HuH-7.5 (cell line): Measurements from ENCODE around the gene PFDN1.

ENCODE experiments used
- DNase-seq: peaks from one replicate; pipeline ENCODE4 v3.0.0; 2011; ENCODE audit warnings: low spot score

PFDN1 gene

DNA sequence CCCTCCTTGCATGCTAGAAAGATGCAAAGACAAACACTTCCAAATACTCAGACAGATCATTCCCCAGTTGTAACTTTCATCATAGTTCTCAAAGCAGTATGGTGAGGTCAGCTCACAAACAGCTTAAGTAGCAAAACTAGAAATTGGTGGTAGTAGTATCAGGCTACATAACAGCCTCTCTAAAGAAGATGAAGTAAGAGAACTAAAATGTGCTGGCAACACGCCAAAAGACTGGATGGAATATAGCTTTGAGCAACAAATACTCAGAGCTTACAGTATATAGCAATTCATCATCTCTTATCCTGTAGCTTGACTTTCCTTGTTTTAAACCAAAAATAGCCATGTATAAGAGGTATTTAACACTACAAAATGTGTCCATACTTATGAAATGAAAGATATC is 7.5 kb downstream of the PFDN1 start:
- DNase-seq = no peak

- no peak for DNase-seq
These were observed 8.1 kb downstream of the PFDN1 start for GRCh38 chr5:140294753-140295152.

DNA sequence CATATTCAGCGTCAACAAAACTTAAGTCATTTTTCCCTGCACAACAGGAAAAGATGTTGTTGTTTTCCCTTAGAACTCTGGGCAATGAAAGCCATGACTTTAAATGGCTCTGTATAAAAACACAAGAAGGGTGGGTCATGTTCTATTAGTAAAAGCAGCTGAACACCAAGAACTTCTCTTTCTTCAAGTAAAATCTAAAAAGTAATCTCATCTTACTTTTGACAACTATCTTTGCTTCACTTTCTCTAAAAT is 9.1 kb downstream of the PFDN1 start:
- no peak for DNase-seq

DNA sequence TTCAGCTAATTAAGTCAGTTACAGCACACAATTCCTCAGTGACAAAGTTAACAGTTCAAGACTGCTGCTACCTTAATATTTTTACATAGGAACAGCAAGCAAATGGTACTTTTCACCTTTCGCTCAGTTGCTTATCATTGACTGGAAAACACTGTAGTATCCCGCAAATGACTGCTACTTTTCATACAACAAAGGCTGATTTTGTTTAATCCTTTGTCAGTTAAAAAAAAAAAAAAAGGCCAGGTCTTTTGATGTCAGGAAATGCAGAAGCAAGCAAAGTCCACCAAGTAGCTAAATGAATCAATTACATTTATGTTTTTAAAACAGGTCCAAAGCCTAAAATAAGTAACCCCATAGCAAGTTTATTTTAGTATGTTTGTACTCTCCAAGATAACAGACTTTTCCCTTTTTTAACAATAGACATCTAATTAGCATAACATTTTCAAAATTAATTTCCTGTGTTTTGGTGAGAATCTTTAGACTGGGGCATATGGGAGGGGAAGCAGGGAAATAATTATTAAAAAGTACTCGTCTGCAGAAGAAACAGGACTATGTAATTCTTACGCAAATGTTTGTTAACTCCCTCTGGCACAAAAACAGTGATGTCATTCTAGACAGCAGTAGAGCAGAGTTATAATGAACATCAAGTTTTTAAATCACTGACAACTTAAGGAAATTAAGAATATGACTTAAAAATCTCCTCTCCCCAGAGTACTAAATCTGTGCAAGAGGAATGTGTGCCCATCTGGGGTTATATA is 9.6 kb downstream of the PFDN1 start:
- DNase-seq = no peak

- DNase-seq = no peak
These were observed 10.5 kb downstream of the PFDN1 start for GRCh38 chr5:140292212-140293036.

DNA sequence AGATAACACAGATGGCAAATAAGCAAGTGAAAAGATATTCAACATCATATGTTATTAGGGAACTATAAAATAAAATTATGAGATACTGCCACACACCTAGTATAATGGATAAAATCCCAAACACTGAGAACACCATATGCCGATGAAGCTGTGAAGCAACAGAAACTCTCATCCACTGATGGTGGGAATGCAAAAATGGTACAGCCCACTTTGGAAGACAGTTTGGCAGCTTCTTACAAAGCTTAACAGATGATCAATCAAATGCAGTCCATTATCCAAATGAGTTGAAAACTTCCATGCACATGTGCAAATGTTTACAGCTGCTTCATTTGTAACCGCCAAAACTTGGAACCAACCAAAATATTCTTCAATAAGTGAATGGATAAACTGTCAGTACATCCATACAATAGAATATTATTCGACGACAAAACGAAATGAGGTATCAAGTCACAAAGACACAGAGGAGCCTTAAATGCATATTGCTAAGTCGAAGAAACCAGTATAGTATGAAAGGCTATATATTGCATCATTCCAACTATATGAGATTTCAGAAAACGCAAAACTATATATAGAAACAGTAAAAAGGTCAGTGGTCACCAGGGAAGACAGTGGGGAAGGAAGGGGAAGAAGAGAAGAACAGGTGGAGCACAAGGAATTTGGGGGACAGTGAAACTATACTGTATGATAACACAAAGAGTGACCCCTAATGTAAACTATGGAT is 14.9 kb downstream of the PFDN1 start:
- DNase-seq = no peak

- DNase-seq = no peak
These were observed 16.5 kb downstream of the PFDN1 start for GRCh38 chr5:140286424-140286823.

- DNase-seq = no peak
These were observed 18.9 kb downstream of the PFDN1 start for GRCh38 chr5:140284013-140284412.

- no peak for DNase-seq
These were observed 20.6 kb downstream of the PFDN1 start for GRCh38 chr5:140282266-140282665.

- DNase-seq = no peak
These were observed 27.1 kb downstream of the PFDN1 start for GRCh38 chr5:140275837-140276236.

- DNase-seq = no peak
These were observed 29.5 kb downstream of the PFDN1 start for GRCh38 chr5:140273401-140273877.

DNA sequence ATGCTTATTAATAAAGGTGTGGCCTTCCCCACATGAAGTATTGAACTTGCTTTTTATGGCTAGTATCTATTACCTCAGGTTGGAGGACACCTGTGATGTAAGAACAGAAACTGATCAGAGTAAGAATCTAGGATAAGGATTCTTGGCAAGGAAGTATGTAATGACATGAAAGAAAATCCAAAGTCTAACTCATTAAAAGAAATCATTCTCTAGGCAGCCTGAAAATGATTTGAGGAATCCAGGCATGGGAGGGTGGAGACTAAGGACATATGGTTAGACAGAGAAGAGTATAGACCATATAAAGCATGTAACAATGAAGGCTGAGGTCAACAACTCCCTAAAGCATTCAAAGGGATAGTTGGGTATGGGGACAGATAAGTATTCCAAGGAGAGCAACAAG is 32.9 kb downstream of the PFDN1 start:
- no peak for DNase-seq

GRCh38 chr5:140267559-140268018 is 35.3 kb downstream of the PFDN1 start:
- no peak for DNase-seq

GRCh38 chr5:140267201-140267540 is 35.7 kb downstream of the PFDN1 start:
- no peak for DNase-seq

- no peak for DNase-seq
These were observed 36.3 kb downstream of the PFDN1 start for GRCh38 chr5:140266471-140267200.

DNA sequence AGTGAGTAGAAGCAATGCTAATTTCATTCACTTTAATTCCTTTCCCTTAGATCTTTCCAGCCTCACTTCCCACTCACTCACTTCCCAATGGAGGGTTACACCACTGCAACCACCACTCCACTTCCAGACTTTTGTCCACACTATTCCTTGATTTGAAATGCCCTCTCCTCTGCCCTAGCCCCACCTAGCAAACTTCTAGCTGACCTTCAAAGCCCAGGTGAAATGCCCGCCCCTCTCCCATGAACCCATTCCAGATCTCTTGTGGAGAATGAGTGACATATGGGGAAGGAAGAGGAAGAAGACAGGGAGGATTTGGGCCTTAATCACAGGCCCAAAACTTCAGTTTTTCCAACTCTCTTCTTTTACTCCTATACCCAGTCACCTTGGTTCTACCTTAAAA is 37.1 kb downstream of the PFDN1 start:
- DNase-seq = no peak

GRCh38 chr5:140262839-140263238 is 40.1 kb downstream of the PFDN1 start:
- no peak for DNase-seq

- no peak for DNase-seq
These were observed 40.7 kb downstream of the PFDN1 start for GRCh38 chr5:140262221-140262620.

DNA sequence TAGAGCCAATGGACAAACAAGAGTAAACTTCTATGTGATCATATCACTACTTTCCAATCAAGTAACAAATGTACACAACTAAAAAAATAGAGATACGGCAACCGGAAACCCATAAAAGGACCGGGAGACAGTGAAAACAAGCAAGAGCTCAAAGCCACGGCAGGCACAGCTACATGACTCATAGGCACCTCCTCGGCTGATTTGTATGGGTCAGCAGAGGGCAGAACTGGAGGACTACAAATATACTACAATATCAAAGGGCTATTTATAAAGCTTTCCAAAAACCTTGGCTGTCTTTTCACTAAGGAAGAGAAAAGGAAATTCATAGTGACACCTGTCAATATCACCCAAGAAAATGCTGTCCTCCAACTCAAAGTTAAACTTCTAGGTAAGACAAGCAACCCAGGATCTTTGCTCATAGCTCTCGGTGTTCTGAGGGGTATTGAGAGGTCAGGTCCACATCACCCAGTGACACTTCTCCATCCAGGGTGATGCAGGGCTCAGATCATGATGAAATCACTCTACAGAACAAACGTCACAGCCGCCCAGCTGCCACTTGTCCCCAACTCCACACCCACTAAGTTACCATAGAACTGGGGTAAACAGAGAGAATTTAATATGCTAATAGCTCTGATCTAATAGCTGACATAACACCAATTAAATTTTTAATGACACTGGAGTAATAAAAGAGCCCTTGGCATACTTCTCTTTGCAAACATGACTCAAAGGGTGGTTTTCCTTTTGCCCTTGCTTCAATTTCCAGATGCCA is 41.3 kb downstream of the PFDN1 start:
- DNase-seq = peak; percentile 62

DNA sequence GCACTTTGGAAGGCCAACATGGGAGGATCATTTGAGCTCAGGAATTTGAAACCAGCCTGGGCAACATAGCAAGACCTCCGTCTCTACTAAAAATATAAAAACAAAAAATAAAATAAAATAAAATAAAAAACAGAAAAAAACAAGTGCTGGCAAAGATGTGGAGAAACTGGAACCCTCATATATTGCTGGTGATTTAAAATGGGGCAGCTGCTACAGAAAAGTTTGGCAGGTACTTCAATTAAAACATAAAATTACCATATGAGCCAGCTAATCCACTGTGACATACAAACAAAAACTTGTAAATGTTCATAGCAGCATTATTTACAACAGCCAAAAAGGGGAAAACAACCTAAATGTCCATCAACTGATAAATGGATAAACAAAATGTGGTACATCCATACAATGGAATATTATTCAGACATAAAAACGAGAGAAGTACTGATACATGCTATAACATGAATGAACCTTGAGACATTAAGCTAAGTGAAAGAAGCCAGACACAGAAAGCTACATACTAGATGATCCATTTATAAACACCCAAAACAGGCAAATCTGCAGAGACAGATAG is 42.7 kb downstream of the PFDN1 start:
- DNase-seq = no peak

DNA sequence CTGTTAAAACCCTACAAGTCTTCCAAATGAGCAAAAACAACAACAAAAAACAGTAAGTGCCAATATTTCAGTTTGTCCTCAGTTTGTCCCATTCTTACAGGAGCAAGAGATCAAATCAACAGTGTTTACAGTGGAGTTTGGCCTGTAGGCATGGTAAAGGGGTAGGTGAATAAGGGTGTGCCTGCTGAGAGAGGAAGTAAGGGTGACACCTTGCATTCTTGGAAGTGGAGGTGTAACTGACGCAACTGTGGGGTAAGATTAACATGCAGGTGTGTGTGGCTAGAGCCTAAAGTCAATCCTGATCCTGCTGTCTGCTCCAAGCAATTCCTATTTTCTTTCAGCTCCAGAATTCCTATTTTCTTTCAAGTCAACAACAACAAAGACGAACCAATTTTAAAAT is 43.4 kb downstream of the PFDN1 start:
- no peak for DNase-seq
